ENCODE results near the gene CNN3.

The CNN3 gene

GRCh38 chr1:94926915-94927404 is at the start of gene CNN3:
TSS of gene CNN3 (minus strand) at chr1:94927110. CDS start at chr1:94926894, 216 bp downstream.
- DNase-seq, result peak; percentile 63

DNA sequence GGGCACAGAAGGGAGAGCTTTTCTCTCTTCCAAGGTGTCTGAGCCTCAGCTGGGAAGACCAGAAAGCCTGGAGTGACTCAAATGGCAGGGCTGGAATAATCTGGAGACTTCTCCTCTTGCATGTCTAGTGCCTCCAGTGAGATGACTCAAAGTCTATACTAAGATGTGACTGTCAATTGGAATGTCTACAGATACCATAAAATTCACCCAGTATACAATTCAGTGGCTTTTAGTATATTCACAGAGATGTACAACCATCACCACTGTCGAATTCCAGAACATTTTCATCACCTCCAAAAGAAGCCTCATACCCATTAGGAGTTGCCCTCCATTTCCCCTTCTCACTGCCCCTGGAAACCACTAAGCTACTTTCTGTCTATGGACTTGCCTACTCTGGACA is 47.9 kb upstream of the CNN3 start:
- DNase-seq, result no peak

- DNase-seq, result no peak
Measured at GRCh38 chr1:94974241-94974640, 47.3 kb upstream of the CNN3 start.

- no peak for DNase-seq
Measured at GRCh38 chr1:94973309-94973922, 46.5 kb upstream of the CNN3 start.

GRCh38 chr1:94971491-94971924 is 44.6 kb upstream of the CNN3 start:
- DNase-seq, result no peak

GRCh38 chr1:94970783-94971182 is 43.9 kb upstream of the CNN3 start:
- no peak for DNase-seq

GRCh38 chr1:94969137-94969536 is 42.2 kb upstream of the CNN3 start:
- DNase-seq, result no peak

GRCh38 chr1:94966033-94966432 is 39.1 kb upstream of the CNN3 start:
- DNase-seq, result no peak

- DNase-seq, result no peak
Measured at GRCh38 chr1:94963864-94964263, 37.0 kb upstream of the CNN3 start.

DNA sequence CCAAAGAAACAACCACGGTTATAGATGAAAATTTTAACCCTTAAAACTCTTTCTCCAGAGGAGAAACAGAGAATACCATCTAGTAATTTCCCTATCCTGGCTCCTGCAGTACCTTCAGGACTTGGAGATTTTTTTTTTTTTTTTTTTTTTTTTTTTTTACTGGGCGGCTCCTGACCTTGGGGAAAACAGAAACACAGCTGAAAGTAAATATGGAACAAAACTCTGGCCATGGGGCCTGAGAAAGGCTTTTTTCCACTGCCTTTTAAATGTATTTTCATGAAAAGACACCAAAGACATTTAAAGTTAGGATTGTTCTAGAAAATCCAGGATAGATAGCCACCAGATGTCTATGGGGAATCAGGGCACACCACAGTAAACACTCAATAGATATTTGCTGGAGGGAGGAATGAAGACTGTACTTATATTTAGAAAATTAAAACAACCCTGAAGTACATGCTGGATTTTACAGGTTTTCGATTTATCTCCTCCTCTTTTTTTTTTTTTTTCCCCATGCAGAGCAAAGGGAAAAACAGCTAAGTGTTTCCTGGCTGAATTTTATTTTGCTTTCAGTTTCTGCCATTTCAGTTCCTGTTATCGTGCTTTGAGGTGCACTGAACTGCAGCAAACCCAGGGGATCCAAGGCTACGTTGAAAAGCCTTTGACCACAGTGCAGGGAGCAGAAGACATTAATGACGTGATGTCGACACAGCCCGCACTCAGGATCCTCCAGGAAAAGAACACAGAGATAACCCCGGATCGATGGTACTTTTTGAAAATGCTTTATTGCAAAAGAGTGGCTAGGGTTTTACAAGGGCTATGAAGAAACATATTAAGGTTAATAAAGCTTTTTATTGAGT is 35.7 kb upstream of the CNN3 start:
- DNase-seq, result no peak

GRCh38 chr1:94961988-94962387 is 35.1 kb upstream of the CNN3 start:
- no peak for DNase-seq

DNA sequence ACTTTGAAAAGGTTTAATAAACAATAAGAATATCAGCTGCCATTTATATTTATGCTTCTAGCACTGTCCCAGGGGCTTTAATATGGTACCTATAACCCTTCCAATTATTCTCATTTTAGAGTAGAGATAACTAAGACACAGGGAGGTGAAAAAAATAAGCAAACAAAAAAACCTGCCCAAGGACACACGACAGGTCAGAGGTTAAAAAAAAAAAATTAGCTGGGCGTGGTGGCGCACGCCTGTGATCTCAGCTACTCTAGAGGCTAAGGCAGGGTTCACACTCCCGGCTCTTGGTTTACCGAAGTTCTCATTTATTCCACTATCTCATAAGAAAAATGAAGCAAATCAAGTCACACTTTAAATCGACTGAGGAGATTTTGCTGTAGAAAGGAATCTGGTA is 34.7 kb upstream of the CNN3 start:
- DNase-seq, result no peak

DNA sequence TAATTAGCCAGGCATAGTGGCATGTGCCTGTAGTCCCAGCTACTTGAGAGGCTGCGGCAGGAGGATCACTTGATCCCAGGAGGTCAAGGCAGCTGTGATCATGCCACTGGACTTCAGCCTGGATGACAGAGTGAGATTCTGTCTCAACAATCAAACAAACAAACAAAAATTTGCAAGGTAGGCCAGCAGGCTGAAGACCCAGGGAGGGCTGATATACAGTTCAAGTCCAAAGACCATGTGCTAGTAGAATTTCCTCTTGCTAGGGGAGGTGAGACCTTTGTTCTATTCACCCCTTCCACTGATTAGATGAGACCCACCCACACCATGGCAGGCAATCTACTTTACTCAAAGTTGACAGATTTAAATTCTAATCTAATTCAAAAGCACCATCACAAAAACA is 31.2 kb upstream of the CNN3 start:
- no peak for DNase-seq

- DNase-seq, result peak; percentile 26
Measured at GRCh38 chr1:94955767-94956632, 29.1 kb upstream of the CNN3 start.

GRCh38 chr1:94954263-94955220 is 27.6 kb upstream of the CNN3 start:
- DNase-seq, result no peak

GRCh38 chr1:94953746-94954145 is 26.8 kb upstream of the CNN3 start:
- DNase-seq, result no peak

DNA sequence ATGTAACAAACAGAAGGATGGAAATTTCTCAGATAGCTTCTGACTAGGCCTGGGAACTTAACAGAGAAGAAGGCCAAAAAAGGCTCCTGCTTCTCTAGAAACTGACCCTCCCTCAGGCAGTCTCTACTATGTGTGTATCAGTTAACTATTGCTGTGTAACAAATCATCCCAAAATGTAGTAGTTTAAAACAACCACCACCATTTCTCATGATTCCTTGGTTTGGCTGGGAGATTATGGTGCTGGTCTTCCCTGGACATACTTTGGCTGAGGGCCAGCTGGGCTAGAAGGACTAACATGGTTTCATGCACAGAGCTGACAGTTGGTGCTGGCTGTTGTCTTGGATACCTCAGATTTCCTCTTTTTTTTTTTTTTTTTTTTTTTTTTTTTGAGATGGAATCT is 26.2 kb upstream of the CNN3 start:
- no peak for DNase-seq

DNA sequence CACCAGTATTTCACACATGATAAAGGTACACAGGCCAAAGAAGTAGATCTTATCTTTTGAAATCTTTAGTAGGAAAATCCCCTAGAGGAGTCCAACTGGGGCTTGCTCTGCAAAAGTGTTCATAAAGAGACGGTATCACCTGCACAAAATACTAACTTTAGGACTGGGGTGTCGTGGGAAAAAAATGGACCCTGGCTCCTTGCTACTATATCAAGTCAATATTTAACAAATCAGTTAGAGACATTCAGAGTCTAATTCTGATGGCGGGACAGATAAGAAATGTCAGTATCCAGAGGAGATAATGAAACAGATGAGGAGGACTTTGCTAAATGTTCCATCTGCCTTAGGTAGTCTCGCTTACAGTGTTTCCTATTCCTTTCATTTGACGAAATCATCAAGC is 25.6 kb upstream of the CNN3 start:
- DNase-seq, result no peak

DNA sequence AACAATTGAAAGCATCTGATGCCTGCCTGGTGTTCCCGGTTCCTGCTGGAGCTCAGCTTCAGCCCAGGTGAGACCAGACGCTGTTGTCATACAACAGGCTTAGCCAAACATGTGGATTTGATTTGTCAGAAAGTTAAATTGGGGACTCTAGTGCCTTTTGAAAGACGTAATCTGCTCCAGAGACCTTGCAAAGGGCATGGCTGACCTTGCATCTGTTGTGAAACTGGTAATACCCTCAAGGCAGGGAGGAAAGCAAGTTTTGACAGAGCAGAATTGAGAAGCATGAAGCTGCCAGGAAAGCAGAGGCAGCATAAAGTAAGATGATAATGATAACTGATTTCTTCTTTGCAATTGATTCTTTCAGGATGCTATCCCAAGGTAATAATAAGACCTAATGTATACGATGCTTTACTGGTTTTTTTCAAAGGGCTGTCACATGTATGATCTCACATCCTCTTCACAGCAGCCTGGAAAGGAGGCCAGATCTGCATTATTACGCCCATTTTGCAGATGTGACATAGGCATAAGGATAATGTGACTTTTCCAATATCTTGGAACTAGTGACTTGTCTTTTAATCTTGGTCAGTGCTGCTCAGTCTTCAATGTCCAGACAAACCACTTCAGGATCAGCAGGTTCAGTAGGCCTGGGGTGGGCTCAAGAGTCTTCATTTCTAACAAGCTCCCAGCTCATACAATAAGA is 24.7 kb upstream of the CNN3 start:
- no peak for DNase-seq

DNA sequence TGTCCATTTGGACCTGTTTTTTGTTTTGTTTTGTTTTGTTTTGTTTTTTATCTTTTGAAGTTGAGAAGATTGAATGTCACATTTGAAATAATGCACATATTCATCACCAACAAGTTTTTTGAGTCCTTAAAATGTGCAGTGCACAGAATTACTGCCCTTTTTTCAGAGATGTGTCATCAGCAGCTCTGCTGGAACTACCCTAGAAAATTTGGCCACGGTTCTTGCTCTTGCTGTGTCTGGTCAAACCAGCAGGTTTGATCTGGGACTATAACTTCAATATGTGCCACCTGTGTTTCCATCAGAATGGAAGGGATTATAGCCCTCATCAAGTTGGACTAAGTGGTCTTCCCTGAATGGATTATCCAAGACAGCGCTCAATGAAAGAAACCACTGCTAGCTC is 24.1 kb upstream of the CNN3 start:
- no peak for DNase-seq
